ENCODE measurements around the gene TLE4. TPM values are rescaled to one million over a fixed set of nuclear protein-coding genes. Genes with fewer than 3 reads are reported as not detected.
A peak's percentile ranks its signal among the peaks of the same experiment; 100 is the strongest.

TLE4 gene
- total and polyA plus RNA-seq, 2 donors (not counting 1 experiment from before 2014, with no cell fraction given) = 13.5 to 35.0 TPM

DNA sequence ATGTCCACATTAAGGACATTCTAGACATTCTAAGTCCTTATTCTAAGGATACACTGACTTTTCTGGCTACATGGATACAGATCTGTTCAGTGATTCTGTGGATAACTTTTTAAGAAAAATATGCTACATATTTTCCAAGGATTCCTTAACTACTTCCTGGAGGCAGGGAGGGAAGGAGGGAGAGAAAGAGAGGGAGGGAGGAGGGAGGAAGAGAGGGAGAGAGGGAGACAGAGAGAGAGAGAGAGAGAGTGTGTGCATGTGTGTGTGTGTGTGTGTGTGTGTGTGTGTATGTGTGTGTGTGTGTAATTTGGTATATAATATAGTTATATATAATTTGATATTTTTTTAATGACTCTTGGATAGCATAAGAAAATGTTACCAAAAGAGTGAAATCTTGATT, 109.8 kb downstream of the TLE4 start:
- H3K36me3 ChIP-seq (ENCODE audit: control insufficient read depth, insufficient read depth, low read length) = peaks cover 1% of the 10 kb centered on the region
- H3K79me2 ChIP-seq (ENCODE audit: control insufficient read depth, insufficient read depth, low read length) = no peaks in the 10 kb centered on the region
- H3K4me1 ChIP-seq (ENCODE audit: control insufficient read depth, extremely low read depth, insufficient read depth, low read length) = peaks cover 6% of the 10 kb centered on the region
- H3K4me3 ChIP-seq (replicated peaks in 1 of 4; ENCODE audit: control extremely low read depth in 1 of 4, insufficient read depth in 1 of 4, low read depth in 3 of 4, low read length in 4 of 4) = no peak overlapping the region
- no peak overlapping the region for H3K27ac ChIP-seq (ENCODE audit: insufficient read depth, low read length)
- H3K4me2 ChIP-seq (ENCODE audit: extremely low read depth, insufficient read depth, low read length) = no peak overlapping the region
- H4K20me1 ChIP-seq (ENCODE audit: control insufficient read depth, extremely low read depth, insufficient read depth, low read length) = no peaks in the 10 kb centered on the region
- TF ChIP-seq, protein P1, sequence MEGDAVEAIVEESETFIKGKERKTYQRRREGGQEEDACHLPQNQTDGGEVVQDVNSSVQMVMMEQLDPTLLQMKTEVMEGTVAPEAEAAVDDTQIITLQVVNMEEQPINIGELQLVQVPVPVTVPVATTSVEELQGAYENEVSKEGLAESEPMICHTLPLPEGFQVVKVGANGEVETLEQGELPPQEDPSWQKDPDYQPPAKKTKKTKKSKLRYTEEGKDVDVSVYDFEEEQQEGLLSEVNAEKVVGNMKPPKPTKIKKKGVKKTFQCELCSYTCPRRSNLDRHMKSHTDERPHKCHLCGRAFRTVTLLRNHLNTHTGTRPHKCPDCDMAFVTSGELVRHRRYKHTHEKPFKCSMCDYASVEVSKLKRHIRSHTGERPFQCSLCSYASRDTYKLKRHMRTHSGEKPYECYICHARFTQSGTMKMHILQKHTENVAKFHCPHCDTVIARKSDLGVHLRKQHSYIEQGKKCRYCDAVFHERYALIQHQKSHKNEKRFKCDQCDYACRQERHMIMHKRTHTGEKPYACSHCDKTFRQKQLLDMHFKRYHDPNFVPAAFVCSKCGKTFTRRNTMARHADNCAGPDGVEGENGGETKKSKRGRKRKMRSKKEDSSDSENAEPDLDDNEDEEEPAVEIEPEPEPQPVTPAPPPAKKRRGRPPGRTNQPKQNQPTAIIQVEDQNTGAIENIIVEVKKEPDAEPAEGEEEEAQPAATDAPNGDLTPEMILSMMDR (conservative IDR thresholded peaks at IDR 0.05 in 1 of 2, IDR thresholded peaks at IDR 0.05 in 1 of 2; ENCODE audit: low read depth in 1 of 2, low read length in 2 of 2) = no peak
- TF ChIP-seq EZH2 (IDR thresholded peaks at IDR 0.05; ENCODE audit: low read length, missing control alignments) = no peak
- H3K9ac ChIP-seq (ENCODE audit: insufficient read depth, low read length) = no peak overlapping the region
- H3K27me3 ChIP-seq (ENCODE audit: control insufficient read depth, insufficient read depth, low read length) = no peaks in the 10 kb centered on the region
- no peaks in the 10 kb centered on the region for H3K9me3 ChIP-seq (ENCODE audit: control insufficient read depth, insufficient read depth, low read depth, low read length)
- H2AFZ ChIP-seq (ENCODE audit: low read length) = no peak overlapping the region
- no peak for DNase-seq (ENCODE audit: low read depth in 2 of 2)

DNA sequence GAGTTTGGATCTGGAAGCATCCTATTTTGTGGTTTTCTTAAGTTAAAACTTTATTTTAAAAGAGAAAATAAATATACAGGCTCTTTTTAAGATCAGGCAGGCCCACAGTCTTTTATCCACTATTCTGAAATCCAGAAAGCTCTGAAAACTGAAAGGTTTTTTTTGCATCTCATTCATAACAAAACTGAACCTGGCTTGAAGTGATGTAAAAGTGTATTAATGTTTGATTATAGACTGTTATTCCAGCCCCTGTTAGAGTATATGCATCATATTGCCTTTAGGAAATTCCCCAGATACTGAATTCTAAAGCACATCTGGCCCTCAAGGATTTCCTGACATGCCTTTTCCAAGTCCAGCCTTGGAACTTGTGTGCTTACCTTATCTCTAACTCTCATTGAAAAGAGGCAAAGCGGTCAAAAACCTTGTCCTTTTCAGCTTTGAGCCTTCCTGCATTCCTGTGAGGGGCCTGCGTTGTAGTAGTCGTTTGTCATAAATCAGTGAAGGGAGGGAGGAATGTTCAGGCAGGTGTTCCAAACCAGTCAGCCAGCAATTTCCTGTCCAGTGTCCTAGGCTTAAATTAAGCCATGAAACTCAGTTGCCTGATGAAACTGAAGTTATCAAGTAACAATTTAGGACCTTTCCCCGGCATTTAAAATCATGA, 110.4 kb downstream of the TLE4 start:
- H3K9me3 ChIP-seq (ENCODE audit: control insufficient read depth, insufficient read depth, low read depth, low read length) = no peaks in the 10 kb centered on the region
- no peaks in the 10 kb centered on the region for H4K20me1 ChIP-seq (ENCODE audit: control insufficient read depth, extremely low read depth, insufficient read depth, low read length)
- peak in 1 of 2 donors; percentile 80 for DNase-seq (ENCODE audit: low read depth in 2 of 2)
- no peak overlapping the region for H3K9ac ChIP-seq (ENCODE audit: insufficient read depth, low read length)
- no peaks in the 10 kb centered on the region for H3K27me3 ChIP-seq (ENCODE audit: control insufficient read depth, insufficient read depth, low read length)
- H3K4me1 ChIP-seq (ENCODE audit: control insufficient read depth, extremely low read depth, insufficient read depth, low read length) = peaks cover 12% of the 10 kb centered on the region
- no peak overlapping the region for H3K4me2 ChIP-seq (ENCODE audit: extremely low read depth, insufficient read depth, low read length)
- no peak overlapping the region for H3K4me3 ChIP-seq (replicated peaks in 1 of 4; ENCODE audit: control extremely low read depth in 1 of 4, insufficient read depth in 1 of 4, low read depth in 3 of 4, low read length in 4 of 4)
- TF ChIP-seq, protein P1 (conservative IDR thresholded peaks at IDR 0.05 in 1 of 2, IDR thresholded peaks at IDR 0.05 in 1 of 2; ENCODE audit: low read depth in 1 of 2, low read length in 2 of 2) = no peak
- no peak for TF ChIP-seq EZH2 (IDR thresholded peaks at IDR 0.05; ENCODE audit: low read length, missing control alignments)
- H3K36me3 ChIP-seq (ENCODE audit: control insufficient read depth, insufficient read depth, low read length) = peaks cover 1% of the 10 kb centered on the region
- H3K79me2 ChIP-seq (ENCODE audit: control insufficient read depth, insufficient read depth, low read length) = no peaks in the 10 kb centered on the region
- H3K27ac ChIP-seq (ENCODE audit: insufficient read depth, low read length) = no peak overlapping the region
- H2AFZ ChIP-seq (ENCODE audit: low read length) = no peak overlapping the region

DNA sequence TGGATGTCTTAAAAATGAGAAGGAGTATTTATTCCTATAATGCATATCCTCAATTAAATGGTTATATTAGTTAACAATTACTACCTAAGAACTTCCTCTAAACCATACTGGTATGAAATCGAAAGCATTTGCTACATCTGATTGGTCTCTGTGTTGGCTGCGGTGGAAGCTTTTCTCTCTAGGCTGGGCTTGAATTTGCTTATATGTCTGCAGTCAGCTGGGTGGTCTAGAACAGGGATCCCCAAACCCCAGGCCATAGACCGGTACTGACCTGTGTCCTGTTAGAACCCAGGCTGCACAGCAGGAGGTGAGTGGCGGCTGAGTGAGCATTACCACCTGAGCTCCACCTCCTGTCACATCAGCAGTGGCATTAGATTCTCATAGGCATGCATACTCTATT, 112.3 kb downstream of the TLE4 start:
- H3K36me3 ChIP-seq (ENCODE audit: control insufficient read depth, insufficient read depth, low read length) = peaks cover 1% of the 10 kb centered on the region
- H4K20me1 ChIP-seq (ENCODE audit: control insufficient read depth, extremely low read depth, insufficient read depth, low read length) = no peaks in the 10 kb centered on the region
- H3K79me2 ChIP-seq (ENCODE audit: control insufficient read depth, insufficient read depth, low read length) = no peaks in the 10 kb centered on the region
- no peak overlapping the region for H3K4me2 ChIP-seq (ENCODE audit: extremely low read depth, insufficient read depth, low read length)
- peaks cover 12% of the 10 kb centered on the region for H3K4me1 ChIP-seq (ENCODE audit: control insufficient read depth, extremely low read depth, insufficient read depth, low read length)
- DNase-seq (ENCODE audit: low read depth in 2 of 2) = no peak
- no peak overlapping the region for H3K9ac ChIP-seq (ENCODE audit: insufficient read depth, low read length)
- H3K4me3 ChIP-seq (replicated peaks in 1 of 4; ENCODE audit: control extremely low read depth in 1 of 4, insufficient read depth in 1 of 4, low read depth in 3 of 4, low read length in 4 of 4) = no peak overlapping the region
- TF ChIP-seq EZH2 (IDR thresholded peaks at IDR 0.05; ENCODE audit: low read length, missing control alignments) = no peak
- TF ChIP-seq, protein P1 (conservative IDR thresholded peaks at IDR 0.05 in 1 of 2, IDR thresholded peaks at IDR 0.05 in 1 of 2; ENCODE audit: low read depth in 1 of 2, low read length in 2 of 2) = no peak
- H2AFZ ChIP-seq (ENCODE audit: low read length) = no peak overlapping the region
- no peaks in the 10 kb centered on the region for H3K27me3 ChIP-seq (ENCODE audit: control insufficient read depth, insufficient read depth, low read length)
- no peaks in the 10 kb centered on the region for H3K9me3 ChIP-seq (ENCODE audit: control insufficient read depth, insufficient read depth, low read depth, low read length)
- no peak overlapping the region for H3K27ac ChIP-seq (ENCODE audit: insufficient read depth, low read length)
